ENCODE measurements around the gene LPAR3. TPM values are rescaled to one million over a fixed set of nuclear protein-coding genes. Genes with fewer than 3 reads are reported as not detected.

The LPAR3 gene
- total RNA-seq, 2 experiments from 2014 or later, result 0.58 to 0.81 TPM

DNA sequence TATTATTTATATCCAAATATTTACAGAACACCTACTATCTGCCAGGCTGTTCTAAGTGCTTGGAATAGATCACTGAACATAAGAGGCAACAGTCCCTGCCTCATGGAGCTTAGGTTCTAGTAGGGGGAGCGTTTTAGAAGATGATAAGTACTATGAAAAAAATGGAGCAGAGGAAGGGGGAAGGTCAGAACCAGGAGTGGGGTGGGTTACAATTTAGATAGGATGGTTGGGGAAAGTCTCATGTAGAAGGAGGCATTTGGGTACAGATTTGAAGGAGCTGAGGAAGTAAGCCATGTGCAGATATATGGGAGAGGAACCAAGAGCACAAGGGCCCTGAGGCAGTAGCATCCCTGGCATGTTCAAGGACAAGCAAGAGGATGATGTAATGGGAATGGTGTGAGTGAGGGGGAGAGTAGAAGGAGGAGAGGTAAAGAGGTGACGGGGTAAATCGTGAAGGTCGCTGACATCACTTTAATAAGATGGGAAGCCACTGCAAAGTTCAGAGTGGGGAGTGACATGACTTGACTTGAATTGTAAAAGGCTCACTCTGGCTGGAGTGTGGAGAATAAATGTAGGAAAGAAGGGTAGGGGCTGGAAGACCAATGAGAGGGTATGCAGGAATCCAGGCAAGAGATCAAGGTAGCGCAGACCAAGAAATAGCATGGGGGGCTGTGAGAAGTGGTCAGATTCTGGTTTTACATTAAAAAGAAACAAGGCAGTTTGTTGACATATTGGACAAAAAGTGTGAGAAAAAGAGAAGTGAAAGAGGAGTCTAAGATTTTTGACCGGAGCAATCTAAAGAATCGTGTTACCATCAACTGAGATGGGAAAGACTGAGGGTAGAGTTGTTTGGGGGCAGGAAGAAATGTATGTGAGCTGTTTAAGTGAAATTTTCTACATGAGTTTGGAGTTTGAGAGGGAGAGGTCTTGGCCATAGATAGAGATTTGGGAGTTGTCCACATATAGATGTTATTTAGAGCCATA, 92.6 kb downstream of the LPAR3 start:
- TF ChIP-seq, protein P1, sequence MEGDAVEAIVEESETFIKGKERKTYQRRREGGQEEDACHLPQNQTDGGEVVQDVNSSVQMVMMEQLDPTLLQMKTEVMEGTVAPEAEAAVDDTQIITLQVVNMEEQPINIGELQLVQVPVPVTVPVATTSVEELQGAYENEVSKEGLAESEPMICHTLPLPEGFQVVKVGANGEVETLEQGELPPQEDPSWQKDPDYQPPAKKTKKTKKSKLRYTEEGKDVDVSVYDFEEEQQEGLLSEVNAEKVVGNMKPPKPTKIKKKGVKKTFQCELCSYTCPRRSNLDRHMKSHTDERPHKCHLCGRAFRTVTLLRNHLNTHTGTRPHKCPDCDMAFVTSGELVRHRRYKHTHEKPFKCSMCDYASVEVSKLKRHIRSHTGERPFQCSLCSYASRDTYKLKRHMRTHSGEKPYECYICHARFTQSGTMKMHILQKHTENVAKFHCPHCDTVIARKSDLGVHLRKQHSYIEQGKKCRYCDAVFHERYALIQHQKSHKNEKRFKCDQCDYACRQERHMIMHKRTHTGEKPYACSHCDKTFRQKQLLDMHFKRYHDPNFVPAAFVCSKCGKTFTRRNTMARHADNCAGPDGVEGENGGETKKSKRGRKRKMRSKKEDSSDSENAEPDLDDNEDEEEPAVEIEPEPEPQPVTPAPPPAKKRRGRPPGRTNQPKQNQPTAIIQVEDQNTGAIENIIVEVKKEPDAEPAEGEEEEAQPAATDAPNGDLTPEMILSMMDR (IDR thresholded peaks at IDR 0.05), result no peak
- intact Hi-C loops (cut with micrococcal nuclease), result no loop called here
- Mint-ChIP-seq H3K9me3 (no peaks in the 10 kb centered on the region), H3K4me3 (no peak overlapping the region), H3K27ac (no peak overlapping the region), H3K36me3 (ENCODE audit: low read depth) (no peaks in the 10 kb centered on the region), H3K27me3 (peaks cover 2% of the 10 kb centered on the region), H3K4me1 (ENCODE audit: low read depth) (no peaks in the 10 kb centered on the region)
- ATAC-seq (no peak), DNase-seq (no peak)
- CTCF ChIA-PET, result interaction anchor here (1.6 kb wide), 1 partner anchor 18 kb away, joined by 6 read pairs; no protein-coding TSS in a partner anchor
- POLR2A ChIA-PET, result no interaction called here

DNA sequence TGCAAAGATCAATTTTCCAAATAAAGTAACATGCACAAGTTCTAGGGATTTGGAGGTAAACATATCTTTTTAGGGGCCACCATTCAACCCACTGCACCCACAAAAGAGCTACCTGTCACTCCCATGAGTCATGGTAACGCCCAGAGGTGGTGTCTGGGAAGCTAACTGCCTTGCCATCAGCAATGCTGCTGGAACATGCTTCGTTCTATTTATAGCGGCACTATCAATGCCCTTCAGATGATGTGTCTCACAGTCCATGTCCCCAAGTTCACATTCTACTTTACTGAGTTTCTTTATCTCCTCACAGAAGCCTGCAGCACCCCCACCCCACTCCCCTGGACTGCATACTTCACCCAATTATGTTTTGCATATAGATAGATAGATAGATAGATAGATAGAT, 95.4 kb downstream of the LPAR3 start:
- Mint-ChIP-seq H3K4me3 (no peak overlapping the region), H3K9me3 (no peaks in the 10 kb centered on the region), H3K27ac (no peak overlapping the region), H3K4me1 (ENCODE audit: low read depth) (no peaks in the 10 kb centered on the region), H3K27me3 (peaks cover 2% of the 10 kb centered on the region), H3K36me3 (ENCODE audit: low read depth) (no peaks in the 10 kb centered on the region)
- ATAC-seq, result no peak
- ChIA-PET POLR2A (no interaction called here), CTCF (interaction anchor here (1.3 to 6.0 kb wide), 3 partner anchors 15 to 138 kb away, joined by 4 to 45 read pairs (median 7); no protein-coding TSS in a partner anchor)
- intact Hi-C loops (cut with micrococcal nuclease), result no loop called here
- DNase-seq, result no peak
- TF ChIP-seq, protein P1 (IDR thresholded peaks at IDR 0.05), result no peak

DNA sequence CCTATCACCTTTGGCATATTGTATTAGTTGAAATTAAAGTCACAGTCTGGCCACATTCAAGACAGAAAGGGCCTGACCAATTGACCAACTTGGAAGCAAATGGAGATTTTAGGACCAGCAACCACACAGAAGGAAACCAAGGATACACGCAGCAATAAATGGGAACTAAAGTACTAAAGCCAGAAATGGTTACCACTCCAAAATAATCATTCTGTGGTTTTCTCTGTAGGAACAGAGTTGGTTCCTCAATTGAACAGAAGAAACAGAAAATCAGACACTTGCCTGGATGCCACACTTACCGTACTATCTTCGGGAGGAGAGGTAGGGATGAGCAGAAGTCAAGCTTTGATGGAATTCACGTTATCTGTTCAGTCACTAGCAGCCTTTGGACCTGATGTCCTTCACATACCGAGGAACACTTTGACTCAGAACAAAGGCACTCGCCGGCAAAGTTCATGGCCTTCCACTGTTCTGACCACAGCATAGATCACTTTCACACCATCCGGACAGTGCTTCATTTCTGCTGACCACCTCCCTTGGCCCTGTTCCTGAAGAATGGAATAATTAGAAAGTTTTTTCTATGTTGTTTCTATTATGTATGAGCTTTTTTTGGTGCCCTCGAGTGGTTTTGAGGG, 96.9 kb downstream of the LPAR3 start:
- Mint-ChIP-seq H3K36me3 (ENCODE audit: low read depth) (no peaks in the 10 kb centered on the region), H3K27me3 (peaks cover 2% of the 10 kb centered on the region), H3K9me3 (peaks cover 2% of the 10 kb centered on the region), H3K4me3 (no peak overlapping the region), H3K4me1 (ENCODE audit: low read depth) (no peaks in the 10 kb centered on the region), H3K27ac (no peak overlapping the region)
- CTCF ChIA-PET, result interaction anchor here (0.6 to 6.0 kb wide), 5 partner anchors 13 to 149 kb away, joined by 3 to 45 read pairs (median 5); no protein-coding TSS in a partner anchor
- no peak for ATAC-seq
- DNase-seq, result no peak
- intact Hi-C loops (cut with micrococcal nuclease), result no loop called here
- TF ChIP-seq, protein P1 (IDR thresholded peaks at IDR 0.05), result no peak
- POLR2A ChIA-PET, result no interaction called here

DNA sequence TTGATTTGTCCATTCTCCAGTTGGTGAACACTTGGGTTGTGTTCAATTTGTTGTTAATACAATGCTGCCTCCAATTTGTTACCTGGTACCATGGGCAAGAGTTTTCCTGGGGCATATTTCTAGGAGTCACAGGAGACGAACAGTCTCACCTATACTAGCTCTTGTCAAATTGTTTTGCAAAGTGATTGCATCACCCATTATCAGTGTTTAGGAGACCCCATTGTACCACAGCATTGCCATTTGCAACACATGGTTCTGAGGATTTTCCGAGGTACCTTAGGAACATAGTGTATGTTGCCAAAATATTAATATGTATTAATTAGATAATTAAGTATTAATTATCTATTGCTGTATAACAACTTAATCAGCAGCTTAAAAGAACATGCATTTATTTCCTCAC, 97.8 kb downstream of the LPAR3 start:
- Mint-ChIP-seq H3K4me3 (no peak overlapping the region), H3K9me3 (peaks cover 2% of the 10 kb centered on the region), H3K4me1 (ENCODE audit: low read depth) (no peaks in the 10 kb centered on the region), H3K27ac (no peak overlapping the region), H3K27me3 (peaks cover 2% of the 10 kb centered on the region), H3K36me3 (ENCODE audit: low read depth) (no peaks in the 10 kb centered on the region)
- intact Hi-C loops (cut with micrococcal nuclease), result no loop called here
- ATAC-seq (no peak), DNase-seq (no peak)
- ChIA-PET POLR2A (interaction anchor here (0.5 kb wide), 1 partner anchor 20 kb away, joined by 4 read pairs; no protein-coding TSS in a partner anchor), CTCF (interaction anchor here (1.5 to 6.0 kb wide), 2 partner anchors 12 to 128 kb away, joined by 5 to 45 read pairs; no protein-coding TSS in a partner anchor)
- TF ChIP-seq, protein P1 (IDR thresholded peaks at IDR 0.05), result no peak
